Vagina (tissue), 2 donors: ENCODE measurements around the gene CCDC85C.

Experiments used
- POLR2A ChIP-seq, 2 donors: fragments of 450-650 bp; IDR thresholded peaks; one replicate each; pipeline ENCODE4 v1.6.1; 2017; ENCODE audit warnings: antibody characterized with exemption in 2 of 2, mild to moderate bottlenecking in 2 of 2, moderate library complexity in 2 of 2
- POLR2AphosphoS5 ChIP-seq, 2 donors: sonication (generic); formaldehyde crosslinking; IDR thresholded peaks; one replicate each; pipeline ENCODE4 v1.9.0; 2017; ENCODE audit warnings: antibody characterized with exemption in 2 of 2, mild to moderate bottlenecking in 2 of 2, low read depth in 1 of 2; ENCODE audit not compliant: insufficient read depth in 1 of 2
- TF ChIP-seq, protein P1 (sequence below), 3 experiments: fragments of 450-650 bp in 2 of 3; fragments of 200-600 bp in 1 of 3; sonication (generic) in 1 of 3; IDR thresholded peaks; one replicate each; pipeline ENCODE4 v1.5.1; 2017 to 2019; ENCODE audit warnings: antibody characterized with exemption in 3 of 3, mild to moderate bottlenecking in 2 of 3, moderate library complexity in 2 of 3

GRCh38 chr14:99468836-99469592, 135.0 kb downstream of the CCDC85C start:
- TF ChIP-seq, protein P1, sequence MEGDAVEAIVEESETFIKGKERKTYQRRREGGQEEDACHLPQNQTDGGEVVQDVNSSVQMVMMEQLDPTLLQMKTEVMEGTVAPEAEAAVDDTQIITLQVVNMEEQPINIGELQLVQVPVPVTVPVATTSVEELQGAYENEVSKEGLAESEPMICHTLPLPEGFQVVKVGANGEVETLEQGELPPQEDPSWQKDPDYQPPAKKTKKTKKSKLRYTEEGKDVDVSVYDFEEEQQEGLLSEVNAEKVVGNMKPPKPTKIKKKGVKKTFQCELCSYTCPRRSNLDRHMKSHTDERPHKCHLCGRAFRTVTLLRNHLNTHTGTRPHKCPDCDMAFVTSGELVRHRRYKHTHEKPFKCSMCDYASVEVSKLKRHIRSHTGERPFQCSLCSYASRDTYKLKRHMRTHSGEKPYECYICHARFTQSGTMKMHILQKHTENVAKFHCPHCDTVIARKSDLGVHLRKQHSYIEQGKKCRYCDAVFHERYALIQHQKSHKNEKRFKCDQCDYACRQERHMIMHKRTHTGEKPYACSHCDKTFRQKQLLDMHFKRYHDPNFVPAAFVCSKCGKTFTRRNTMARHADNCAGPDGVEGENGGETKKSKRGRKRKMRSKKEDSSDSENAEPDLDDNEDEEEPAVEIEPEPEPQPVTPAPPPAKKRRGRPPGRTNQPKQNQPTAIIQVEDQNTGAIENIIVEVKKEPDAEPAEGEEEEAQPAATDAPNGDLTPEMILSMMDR (IDR thresholded peaks at IDR 0.05): no peak
- TF ChIP-seq POLR2AphosphoS5 (IDR thresholded peaks at IDR 0.05; ENCODE audit: insufficient read depth in 1 of 2, low read depth in 1 of 2) (no peak), POLR2A (IDR thresholded peaks at IDR 0.05) (no peak)
